Activated CD4-positive, alpha-beta memory T cell treated with anti-CD3 and anti-CD28 coated beads for 36 hours (primary cell): ENCODE measurements around the gene CEP19. TPM values are rescaled to one million over a fixed set of nuclear protein-coding genes. Genes with fewer than 3 reads are reported as not detected.

ENCODE experiments used
- CTCF ChIA-PET: fragments of 350-600 bp; sonication (Branson Sonifier 250); formaldehyde crosslinking; loops from one replicate; lab custom pipeline; 2021; ENCODE audit warnings: antibody characterized with exemption, inconsistent platforms; lab: Charles Lee
- POLR2A ChIA-PET: fragments of 350-600 bp; sonication (Branson Sonifier 250); formaldehyde crosslinking; loops from one replicate; lab custom pipeline; 2021; ENCODE audit warnings: antibody characterized with exemption; lab: Charles Lee
- DNase-seq: peaks from one replicate; pipeline ENCODE4 v3.0.0-alpha.2; 2020
- H3K27ac Mint-ChIP-seq: one replicate; pipeline ENCODE4 v1.8.0; 2021; ENCODE audit warnings: mixed read lengths
- H3K27me3 Mint-ChIP-seq: one replicate; pipeline ENCODE4 v1.8.0; 2021; ENCODE audit warnings: mixed read lengths
- H3K36me3 Mint-ChIP-seq: one replicate; pipeline ENCODE4 v1.8.0; 2021; ENCODE audit warnings: mixed read lengths
- H3K4me1 Mint-ChIP-seq: one replicate; pipeline ENCODE4 v1.8.0; 2021; ENCODE audit warnings: low read depth, mixed read lengths
- H3K4me3 Mint-ChIP-seq: one replicate; pipeline ENCODE4 v1.8.0; 2021; ENCODE audit warnings: mild to moderate bottlenecking, mixed read lengths
- H3K9me3 Mint-ChIP-seq: one replicate; pipeline ENCODE4 v1.8.0; 2021; ENCODE audit warnings: mixed read lengths
- intact Hi-C: fragments of 100-400 bp; cut with micrococcal nuclease; formaldehyde crosslinking; loops from one replicate; pipeline ENCODE4 v1.15.1; 2023
- total RNA-seq, 2 experiments: library from RNA; stranded (reverse); gene quantifications; one replicate each; pipeline ENCODE4 v1.2.3, GENCODE V29; 2021

Gene CEP19
- total RNA-seq, 2 experiments from 2014 or later, result 6.5 to 6.6 TPM

GRCh38 chr3:196686436-196686835 lies 25.6 kb downstream of the CEP19 start:
- ChIA-PET CTCF (interaction anchor here (0.8 to 9.0 kb wide), 8 partner anchors 33 to 158 kb away, joined by 4 to 294 read pairs (median 11); partner anchors contain the start of gene NRROS), POLR2A (no interaction called here)
- Mint-ChIP-seq H3K36me3 (no peaks in the 10 kb centered on the region), H3K27me3 (no peaks in the 10 kb centered on the region), H3K4me1 (peaks cover 13% of the 10 kb centered on the region), H3K4me3 (no peak overlapping the region), H3K9me3 (no peaks in the 10 kb centered on the region), H3K27ac (no peak overlapping the region)
- intact Hi-C loops, result no loop called here
- no peak for DNase-seq

GRCh38 chr3:196684548-196685407 lies 27.3 kb downstream of the CEP19 start:
- ChIA-PET CTCF (interaction anchor here (0.6 to 9.0 kb wide), 41 partner anchors 9 to 411 kb away, joined by 3 to 294 read pairs (median 4); partner anchors contain the start of genes FBXO45, NRROS and WDR53), POLR2A (interaction anchor here (0.9 kb wide), 1 partner anchor 75 kb away, joined by 4 read pairs; no protein-coding TSS in a partner anchor)
- Mint-ChIP-seq H3K4me3 (peak overlapping the region; percentile 48), H3K27ac (peak overlapping the region; percentile 31), H3K36me3 (no peaks in the 10 kb centered on the region), H3K27me3 (no peaks in the 10 kb centered on the region), H3K9me3 (no peaks in the 10 kb centered on the region), H3K4me1 (peaks cover 13% of the 10 kb centered on the region)
- DNase-seq, result peak; percentile 80
- intact Hi-C loops, result loop anchor here (1.0 to 2.0 kb wide), 4 partner anchors 43 to 156 kb away; no protein-coding TSS in a partner anchor

GRCh38 chr3:196677931-196678330 lies 34.1 kb downstream of the CEP19 start:
- Mint-ChIP-seq H3K27ac (no peak overlapping the region), H3K36me3 (peaks cover 2% of the 10 kb centered on the region), H3K4me3 (no peak overlapping the region), H3K4me1 (peaks cover 20% of the 10 kb centered on the region), H3K9me3 (no peaks in the 10 kb centered on the region), H3K27me3 (no peaks in the 10 kb centered on the region)
- intact Hi-C loops, result no loop called here
- CTCF ChIA-PET, result interaction anchor here (1.2 to 2.7 kb wide), 4 partner anchors 10 to 149 kb away, joined by 4 to 28 read pairs (median 6); no protein-coding TSS in a partner anchor
- POLR2A ChIA-PET, result interaction anchor here (1.1 kb wide), 1 partner anchor 37 kb away, joined by 3 read pairs; no protein-coding TSS in a partner anchor
- no peak for DNase-seq

- no peak overlapping the region for H3K27ac Mint-ChIP-seq
- H3K4me1 Mint-ChIP-seq, result peaks cover 20% of the 10 kb centered on the region
- H3K9me3 Mint-ChIP-seq, result no peaks in the 10 kb centered on the region
- H3K27me3 Mint-ChIP-seq, result no peaks in the 10 kb centered on the region
- no peak for DNase-seq
- CTCF ChIA-PET, result interaction anchor here (1.2 to 2.7 kb wide), 4 partner anchors 11 to 149 kb away, joined by 4 to 28 read pairs (median 6); no protein-coding TSS in a partner anchor
- intact Hi-C loops, result no loop called here
- peaks cover 2% of the 10 kb centered on the region for H3K36me3 Mint-ChIP-seq
- POLR2A ChIA-PET, result interaction anchor here (1.1 to 1.2 kb wide), 2 partner anchors 36 to 79 kb away, joined by 3 read pairs; no protein-coding TSS in a partner anchor
- H3K4me3 Mint-ChIP-seq, result no peak overlapping the region
These were observed 34.7 kb downstream of the CEP19 start for GRCh38 chr3:196677353-196677752.

GRCh38 chr3:196673632-196674031 lies 38.4 kb downstream of the CEP19 start:
- POLR2A ChIA-PET, result no interaction called here
- intact Hi-C loops, result no loop called here
- Mint-ChIP-seq H3K36me3 (peaks cover 2% of the 10 kb centered on the region), H3K27ac (no peak overlapping the region), H3K4me3 (no peak overlapping the region), H3K27me3 (no peaks in the 10 kb centered on the region), H3K4me1 (peaks cover 37% of the 10 kb centered on the region), H3K9me3 (no peaks in the 10 kb centered on the region)
- CTCF ChIA-PET, result interaction anchor here (1.3 kb wide), 1 partner anchor 11 kb away, joined by 5 read pairs; no protein-coding TSS in a partner anchor
- no peak for DNase-seq

- Mint-ChIP-seq H3K36me3 (peaks cover 2% of the 10 kb centered on the region), H3K27me3 (no peaks in the 10 kb centered on the region), H3K4me1 (peaks cover 17% of the 10 kb centered on the region), H3K4me3 (peak overlapping the region; percentile 16), H3K27ac (peak overlapping the region; percentile 59), H3K9me3 (no peaks in the 10 kb centered on the region)
- no peak for DNase-seq
- POLR2A ChIA-PET, result interaction anchor here (1.0 kb wide), 1 partner anchor 29 kb away, joined by 3 read pairs; no protein-coding TSS in a partner anchor
- CTCF ChIA-PET, result interaction anchor here (0.6 to 1.1 kb wide), 3 partner anchors 14 to 148 kb away, joined by 3 to 4 read pairs (median 3); no protein-coding TSS in a partner anchor
- intact Hi-C loops, result no loop called here
These were observed 41.7 kb downstream of the CEP19 start for GRCh38 chr3:196670339-196670738.

GRCh38 chr3:196667056-196667825 lies 44.8 kb downstream of the CEP19 start:
- no peaks in the 10 kb centered on the region for H3K36me3 Mint-ChIP-seq
- H3K9me3 Mint-ChIP-seq, result no peaks in the 10 kb centered on the region
- H3K27ac Mint-ChIP-seq, result no peak overlapping the region
- H3K4me1 Mint-ChIP-seq, result peaks cover 17% of the 10 kb centered on the region
- intact Hi-C loops, result no loop called here
- DNase-seq, result no peak
- H3K27me3 Mint-ChIP-seq, result no peaks in the 10 kb centered on the region
- CTCF ChIA-PET, result interaction anchor here (1.3 to 2.3 kb wide), 2 partner anchors 17 to 58 kb away, joined by 4 to 5 read pairs; no protein-coding TSS in a partner anchor
- POLR2A ChIA-PET, result interaction anchor here (0.5 kb wide), 1 partner anchor 251 kb away, joined by 3 read pairs; no protein-coding TSS in a partner anchor
- no peak overlapping the region for H3K4me3 Mint-ChIP-seq

GRCh38 chr3:196666001-196666867 lies 45.8 kb downstream of the CEP19 start:
- Mint-ChIP-seq H3K9me3 (no peaks in the 10 kb centered on the region), H3K36me3 (peaks cover 2% of the 10 kb centered on the region), H3K27me3 (no peaks in the 10 kb centered on the region), H3K4me1 (peaks cover 12% of the 10 kb centered on the region), H3K27ac (no peak overlapping the region), H3K4me3 (no peak overlapping the region)
- DNase-seq, result no peak
- intact Hi-C loops, result no loop called here
- ChIA-PET POLR2A (no interaction called here), CTCF (interaction anchor here (2.3 kb wide), 1 partner anchor 18 kb away, joined by 5 read pairs; no protein-coding TSS in a partner anchor)

GRCh38 chr3:196662711-196663571 lies 49.1 kb downstream of the CEP19 start:
- Mint-ChIP-seq H3K36me3 (peaks cover 17% of the 10 kb centered on the region), H3K9me3 (no peaks in the 10 kb centered on the region), H3K4me3 (no peak overlapping the region), H3K27ac (no peak overlapping the region), H3K4me1 (no peaks in the 10 kb centered on the region), H3K27me3 (no peaks in the 10 kb centered on the region)
- POLR2A ChIA-PET, result no interaction called here
- no peak for DNase-seq
- CTCF ChIA-PET, result interaction anchor here (0.6 to 0.9 kb wide), 2 partner anchors 21 to 54 kb away, joined by 3 to 4 read pairs; no protein-coding TSS in a partner anchor
- intact Hi-C loops, result no loop called here

GRCh38 chr3:196662033-196662432 lies 50.0 kb downstream of the CEP19 start:
- no peak for DNase-seq
- ChIA-PET POLR2A (no interaction called here), CTCF (interaction anchor here (0.9 kb wide), 1 partner anchor 53 kb away, joined by 4 read pairs; no protein-coding TSS in a partner anchor)

More at GRCh38 chr3:196662033-196662432, 50.0 kb downstream of the CEP19 start:
- H3K27ac Mint-ChIP-seq, result no peak overlapping the region
- intact Hi-C loops, result no loop called here
- no peak overlapping the region for H3K4me3 Mint-ChIP-seq
- H3K27me3 Mint-ChIP-seq, result no peaks in the 10 kb centered on the region
- no peaks in the 10 kb centered on the region for H3K4me1 Mint-ChIP-seq
- no peaks in the 10 kb centered on the region for H3K9me3 Mint-ChIP-seq
- H3K36me3 Mint-ChIP-seq, result peaks cover 19% of the 10 kb centered on the region
